OCI-LY1 (cell line): ENCODE data around the gene EMID1.
"Not testable (repeated sequence)": the region's sequence is repeated elsewhere in the genome, so short reads cannot be mapped to it uniquely, and the experiment has no call there.

Experiments used
- EZH2 ChIP-seq: fragments of 200-600 bp; sonication (generic), shearing (Covaris generic); IDR thresholded peaks from 2 replicates; pipeline ENCODE4 v1.8.0; 2017; ENCODE audit warnings: borderline replicate concordance, mixed run types, mild to moderate bottlenecking, antibody characterized with exemption, low read length, moderate library complexity, mixed read lengths
- TF ChIP-seq, protein P1 (sequence below): fragments of 200-600 bp; sonication (generic), shearing (Covaris generic); IDR thresholded peaks from 2 replicates; pipeline ENCODE4 v1.5.1; 2017; ENCODE audit warnings: mild to moderate bottlenecking, antibody characterized with exemption, low read length, moderate library complexity, mixed read lengths

DNA sequence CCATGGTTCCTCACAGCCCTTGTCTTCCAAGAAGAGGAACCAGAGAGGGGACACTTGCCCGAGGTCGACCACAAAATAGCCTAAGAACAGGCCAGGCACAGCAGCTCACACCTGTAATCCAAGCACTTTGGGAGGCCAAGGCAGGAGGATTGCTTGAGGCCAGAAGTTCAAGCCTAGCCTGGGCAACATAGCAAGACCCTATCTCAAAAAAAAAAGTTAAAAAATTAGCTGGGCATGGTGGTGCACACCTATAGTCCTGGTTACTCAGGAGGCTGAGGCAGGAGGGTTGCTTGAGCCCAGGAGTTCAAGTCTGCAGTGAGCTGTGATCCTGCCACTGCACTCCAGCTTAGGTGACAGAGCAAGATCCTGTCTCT lies 13.7 kb downstream of the EMID1 start:
- TF ChIP-seq, protein P1, sequence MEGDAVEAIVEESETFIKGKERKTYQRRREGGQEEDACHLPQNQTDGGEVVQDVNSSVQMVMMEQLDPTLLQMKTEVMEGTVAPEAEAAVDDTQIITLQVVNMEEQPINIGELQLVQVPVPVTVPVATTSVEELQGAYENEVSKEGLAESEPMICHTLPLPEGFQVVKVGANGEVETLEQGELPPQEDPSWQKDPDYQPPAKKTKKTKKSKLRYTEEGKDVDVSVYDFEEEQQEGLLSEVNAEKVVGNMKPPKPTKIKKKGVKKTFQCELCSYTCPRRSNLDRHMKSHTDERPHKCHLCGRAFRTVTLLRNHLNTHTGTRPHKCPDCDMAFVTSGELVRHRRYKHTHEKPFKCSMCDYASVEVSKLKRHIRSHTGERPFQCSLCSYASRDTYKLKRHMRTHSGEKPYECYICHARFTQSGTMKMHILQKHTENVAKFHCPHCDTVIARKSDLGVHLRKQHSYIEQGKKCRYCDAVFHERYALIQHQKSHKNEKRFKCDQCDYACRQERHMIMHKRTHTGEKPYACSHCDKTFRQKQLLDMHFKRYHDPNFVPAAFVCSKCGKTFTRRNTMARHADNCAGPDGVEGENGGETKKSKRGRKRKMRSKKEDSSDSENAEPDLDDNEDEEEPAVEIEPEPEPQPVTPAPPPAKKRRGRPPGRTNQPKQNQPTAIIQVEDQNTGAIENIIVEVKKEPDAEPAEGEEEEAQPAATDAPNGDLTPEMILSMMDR = not testable (repeated sequence)
- TF ChIP-seq EZH2 = not testable (repeated sequence)
